ENCODE data around the gene IGF2BP2.

- TF ChIP-seq EZH2 (IDR thresholded peaks at IDR 0.05; ENCODE audit: borderline replicate concordance, low read depth, low read length, poor library complexity, severe bottlenecking): no peak
- TF ChIP-seq CTCF (conservative IDR thresholded peaks at IDR 0.05; ENCODE audit: low read depth, low read length): no peak
Observed at GRCh38 chr3:185623939-185624665, 200.7 kb downstream of the IGF2BP2 start.

All from A673 (cell line).